ENCODE data around the gene SLC6A12.
A peak's percentile ranks its signal among the peaks of the same experiment; 100 is the strongest.

The SLC6A12 gene

GRCh38 chr12:157644-158043 lies 56.3 kb downstream of the SLC6A12 start:
- DNase-seq: no peak

GRCh38 chr12:156945-157344 lies 57.0 kb downstream of the SLC6A12 start:
- no peak for DNase-seq

GRCh38 chr12:155646-156045 lies 58.3 kb downstream of the SLC6A12 start:
- no peak for DNase-seq

- DNase-seq: no peak
These were observed 59.0 kb downstream of the SLC6A12 start for GRCh38 chr12:155006-155405.

- no peak for DNase-seq
These were observed 59.9 kb downstream of the SLC6A12 start for GRCh38 chr12:154058-154457.

- peak; percentile 32 for DNase-seq
These were observed 60.7 kb downstream of the SLC6A12 start for GRCh38 chr12:153080-153746.

GRCh38 chr12:152440-152839 lies 61.5 kb downstream of the SLC6A12 start:
- DNase-seq: no peak

- no peak for DNase-seq
These were observed 62.4 kb downstream of the SLC6A12 start for GRCh38 chr12:151579-151978.

GRCh38 chr12:148676-149416 lies 65.1 kb downstream of the SLC6A12 start:
- DNase-seq: no peak

GRCh38 chr12:147242-147641 lies 66.7 kb downstream of the SLC6A12 start:
- DNase-seq: no peak

GRCh38 chr12:145369-145960 lies 68.5 kb downstream of the SLC6A12 start:
- no peak for DNase-seq

- DNase-seq: no peak
These were observed 69.2 kb downstream of the SLC6A12 start for GRCh38 chr12:144650-145284.

GRCh38 chr12:143964-144649 lies 69.8 kb downstream of the SLC6A12 start:
- no peak for DNase-seq

- no peak for DNase-seq
These were observed 73.8 kb downstream of the SLC6A12 start for GRCh38 chr12:140162-140561.

Data from activated gamma-delta T cell treated with Interleukin-2 at 50 U/mL for 16 hours (primary cell).